GM18907 (cell line): ENCODE data around the gene ANO9.
A peak's percentile ranks its signal among the peaks of the same experiment; 100 is the strongest.
"Not testable (repeated sequence)": the region's sequence is repeated elsewhere in the genome, so short reads cannot be mapped to it uniquely, and the experiment has no call there.

Source experiments
- ATAC-seq: cut with Tn5 transposase; IDR thresholded peaks from one replicate; pipeline ENCODE4 v1.9.1; 2021; ENCODE audit warnings: mild to moderate bottlenecking, moderate library complexity; ENCODE audit not compliant: unreplicated experiment

Gene ANO9

DNA sequence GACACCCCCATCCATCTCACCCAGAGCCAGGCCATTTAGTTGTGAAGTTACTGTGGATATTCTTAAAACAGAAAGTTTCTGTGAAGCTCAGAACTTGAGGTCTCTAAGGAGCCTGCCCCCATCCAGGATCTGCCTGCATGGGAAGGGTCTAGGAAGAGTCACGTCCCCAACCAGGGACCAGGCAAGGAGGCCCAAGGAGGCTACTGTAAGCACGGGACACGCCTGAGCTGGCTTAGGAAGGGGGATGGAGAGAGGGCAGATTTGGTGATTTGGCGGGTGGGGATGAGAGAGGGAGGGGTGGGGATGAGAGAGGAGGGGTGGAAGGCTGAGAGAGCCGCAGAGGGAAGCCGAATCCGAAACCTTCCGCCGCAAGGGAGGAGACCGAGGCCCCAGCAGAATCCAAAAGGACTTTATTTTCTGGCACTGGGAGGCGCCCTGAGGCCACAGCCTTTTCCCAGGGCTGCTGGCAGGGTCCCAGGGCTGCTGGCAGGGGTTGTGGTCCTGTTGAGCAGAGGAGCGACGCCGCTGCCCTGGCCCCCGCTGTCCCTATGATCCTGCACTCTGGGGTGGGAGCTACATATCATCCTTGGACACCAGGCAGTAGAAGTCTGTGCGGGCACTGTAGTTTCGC lies 36.4 kb downstream of the ANO9 start:
- no peak for ATAC-seq

DNA sequence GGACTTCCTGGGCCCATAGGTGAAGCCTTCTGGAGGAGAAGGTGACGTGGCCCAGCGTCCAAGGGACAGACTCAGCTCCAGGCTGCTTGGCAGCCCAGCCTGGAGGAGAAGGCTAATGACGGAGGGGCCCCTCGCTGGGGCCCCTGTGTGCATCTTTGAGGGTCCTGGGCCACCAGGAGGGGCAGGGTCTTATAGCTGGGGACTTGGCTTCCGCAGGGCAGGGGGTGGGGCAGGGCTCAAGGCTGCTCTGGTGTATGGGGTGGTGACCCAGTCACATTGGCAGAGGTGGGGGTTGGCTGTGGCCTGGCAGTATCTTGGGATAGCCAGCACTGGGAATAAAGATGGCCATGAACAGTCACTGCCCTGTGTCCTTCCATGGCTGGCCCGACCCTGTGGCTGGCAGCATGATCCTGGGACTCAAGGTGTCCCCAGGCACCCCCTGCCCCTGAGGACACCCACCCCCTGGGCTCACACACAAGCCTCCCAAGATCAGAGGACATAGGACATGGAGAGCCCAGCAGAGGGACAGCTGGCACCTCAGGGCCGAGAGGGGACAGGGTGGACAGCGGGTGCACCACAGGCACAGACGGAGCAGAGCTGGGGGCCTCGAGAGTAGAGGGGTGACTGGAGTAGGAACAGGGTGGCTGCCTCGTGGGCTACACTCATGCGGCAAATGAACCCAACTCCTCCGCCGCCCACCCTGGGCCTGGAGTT lies 37.1 kb downstream of the ANO9 start:
- ATAC-seq, result no peak

- ATAC-seq, result no peak
Measured at GRCh38 chr11:403761-404431, 37.9 kb downstream of the ANO9 start.

GRCh38 chr11:403021-403760 lies 38.6 kb downstream of the ANO9 start:
- no peak for ATAC-seq

DNA sequence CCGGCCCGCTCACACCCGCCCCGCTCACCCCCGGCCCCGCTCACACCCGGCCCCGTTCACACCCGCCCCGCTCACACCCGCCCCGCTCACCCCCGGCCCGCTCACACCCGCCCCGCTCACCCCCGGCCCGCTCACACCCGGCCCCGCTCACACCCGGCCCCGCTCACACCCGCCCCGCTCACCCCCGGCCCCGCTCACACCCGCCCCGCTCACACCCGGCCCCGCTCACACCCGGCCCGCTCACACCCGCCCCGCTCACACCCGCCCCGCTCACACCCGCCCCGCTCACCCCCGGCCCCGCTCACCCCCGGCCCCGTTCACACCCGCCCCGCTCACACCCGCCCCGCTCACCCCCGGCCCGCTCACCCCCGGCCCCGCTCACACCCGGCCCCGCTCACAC lies 40.6 kb downstream of the ANO9 start:
- ATAC-seq, result not testable (repeated sequence)

GRCh38 chr11:400241-400689 lies 41.5 kb downstream of the ANO9 start:
- no peak for ATAC-seq

- no peak for ATAC-seq
Measured at GRCh38 chr11:399731-400211, 42.0 kb downstream of the ANO9 start.

- ATAC-seq, result no peak
Measured at GRCh38 chr11:398826-399225, 43.0 kb downstream of the ANO9 start.

DNA sequence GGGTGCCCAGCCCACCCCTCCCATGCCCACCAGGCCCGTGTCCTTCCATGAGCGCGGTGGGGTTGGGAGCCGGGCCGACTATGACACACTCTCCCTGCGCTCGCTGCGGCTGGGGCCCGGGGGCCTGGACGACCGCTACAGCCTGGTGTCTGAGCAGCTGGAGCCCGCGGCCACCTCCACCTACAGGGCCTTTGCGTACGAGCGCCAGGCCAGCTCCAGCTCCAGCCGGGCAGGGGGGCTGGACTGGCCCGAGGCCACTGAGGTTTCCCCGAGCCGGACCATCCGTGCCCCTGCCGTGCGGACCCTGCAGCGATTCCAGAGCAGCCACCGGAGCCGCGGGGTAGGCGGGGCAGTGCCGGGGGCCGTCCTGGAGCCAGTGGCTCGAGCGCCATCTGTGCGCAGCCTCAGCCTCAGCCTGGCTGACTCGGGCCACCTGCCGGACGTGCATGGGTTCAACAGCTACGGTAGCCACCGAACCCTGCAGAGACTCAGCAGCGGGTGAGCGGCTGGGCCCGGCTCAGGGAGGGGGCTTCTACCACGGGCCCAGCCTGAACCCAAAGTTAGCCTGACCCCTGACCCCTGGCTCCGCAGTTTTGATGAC lies 44.8 kb downstream of the ANO9 start:
- peak; percentile 74 for ATAC-seq

DNA sequence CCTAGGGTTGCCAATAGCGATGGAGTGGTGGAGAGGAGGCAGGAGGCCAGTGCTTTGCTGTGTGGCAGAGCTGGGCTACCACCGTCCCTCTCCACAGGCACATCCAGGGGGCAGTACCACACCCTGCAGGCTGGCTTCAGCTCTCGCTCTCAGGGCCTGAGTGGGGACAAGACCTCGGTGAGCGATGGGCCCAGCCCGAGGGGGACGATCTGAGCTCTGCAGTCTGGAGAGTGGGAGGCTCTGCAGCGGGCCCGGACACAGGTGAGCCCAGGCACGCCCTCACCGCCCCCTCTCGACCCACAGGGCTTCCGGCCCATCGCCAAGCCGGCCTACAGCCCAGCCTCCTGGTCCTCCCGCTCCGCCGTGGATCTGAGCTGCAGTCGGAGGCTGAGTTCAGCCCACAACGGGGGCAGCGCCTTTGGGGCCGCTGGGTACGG lies 45.3 kb downstream of the ANO9 start:
- peak; percentile 27 for ATAC-seq

DNA sequence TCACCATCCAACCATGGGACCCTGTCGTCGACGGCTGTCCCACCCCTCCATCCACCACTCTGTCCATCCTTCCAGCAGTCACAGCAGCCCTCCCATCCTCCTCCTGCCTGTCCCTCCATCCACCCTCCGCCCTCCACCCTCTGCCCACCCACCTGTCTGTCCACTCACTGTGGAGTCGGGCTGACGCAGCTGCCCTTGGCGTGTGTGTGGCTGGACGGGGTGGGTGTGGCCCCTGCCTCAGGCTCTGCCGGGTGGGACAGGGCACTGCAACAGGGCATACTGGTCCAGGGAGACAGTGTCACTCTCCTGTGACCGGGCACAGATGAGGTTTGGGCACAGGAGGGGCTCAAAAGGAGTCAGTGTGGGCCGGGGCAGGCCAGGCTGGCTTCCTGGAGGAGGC lies 45.9 kb downstream of the ANO9 start:
- no peak for ATAC-seq

DNA sequence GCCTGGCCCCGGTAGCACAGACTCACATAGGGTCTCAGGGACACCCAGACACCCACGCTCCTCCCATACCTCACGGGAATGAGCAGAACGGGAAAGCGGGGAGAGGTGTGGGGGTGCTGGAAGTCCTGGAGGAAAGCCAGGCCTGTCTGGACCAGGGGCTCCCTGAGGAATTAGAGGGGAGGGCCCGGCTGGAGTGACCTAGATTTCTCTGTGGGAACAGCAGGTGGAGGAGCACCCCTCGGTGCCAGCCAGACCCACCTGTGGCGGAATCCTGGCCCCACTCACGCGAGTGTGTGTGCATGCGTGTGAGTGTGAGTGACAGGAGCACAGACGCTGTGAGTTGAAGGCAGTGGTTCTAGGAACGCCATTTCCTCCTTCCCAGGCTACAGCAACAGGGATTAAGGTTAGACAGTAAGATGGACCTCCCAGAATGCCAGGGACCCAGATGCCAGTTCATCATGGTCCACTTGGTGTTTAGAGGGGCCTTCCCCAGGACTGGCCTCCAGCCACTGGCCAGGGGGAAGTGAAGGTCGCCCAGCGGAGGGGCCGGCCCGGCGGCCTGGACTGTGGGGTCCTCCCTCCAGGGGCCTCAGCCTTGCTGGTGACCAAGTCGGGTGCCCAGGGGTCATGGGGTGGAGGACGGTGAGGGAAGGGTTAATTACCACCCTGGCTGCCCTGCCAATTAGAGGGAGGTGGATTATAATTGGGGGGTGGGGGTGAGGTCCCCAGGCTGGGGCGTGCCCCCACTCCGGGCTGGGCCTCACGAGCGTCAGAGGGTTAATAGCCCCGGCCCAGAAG lies 46.8 kb downstream of the ANO9 start:
- ATAC-seq, result no peak

GRCh38 chr11:394034-394857 lies 47.6 kb downstream of the ANO9 start, which contains the start of gene PKP3:
Gene PKP3, plus strand, starts transcription at chr11:394209. Its CDS starts 84 bp downstream, at chr11:394293.
- no peak for ATAC-seq

GRCh38 chr11:393219-394033 lies 48.4 kb downstream of the ANO9 start:
- ATAC-seq, result no peak

DNA sequence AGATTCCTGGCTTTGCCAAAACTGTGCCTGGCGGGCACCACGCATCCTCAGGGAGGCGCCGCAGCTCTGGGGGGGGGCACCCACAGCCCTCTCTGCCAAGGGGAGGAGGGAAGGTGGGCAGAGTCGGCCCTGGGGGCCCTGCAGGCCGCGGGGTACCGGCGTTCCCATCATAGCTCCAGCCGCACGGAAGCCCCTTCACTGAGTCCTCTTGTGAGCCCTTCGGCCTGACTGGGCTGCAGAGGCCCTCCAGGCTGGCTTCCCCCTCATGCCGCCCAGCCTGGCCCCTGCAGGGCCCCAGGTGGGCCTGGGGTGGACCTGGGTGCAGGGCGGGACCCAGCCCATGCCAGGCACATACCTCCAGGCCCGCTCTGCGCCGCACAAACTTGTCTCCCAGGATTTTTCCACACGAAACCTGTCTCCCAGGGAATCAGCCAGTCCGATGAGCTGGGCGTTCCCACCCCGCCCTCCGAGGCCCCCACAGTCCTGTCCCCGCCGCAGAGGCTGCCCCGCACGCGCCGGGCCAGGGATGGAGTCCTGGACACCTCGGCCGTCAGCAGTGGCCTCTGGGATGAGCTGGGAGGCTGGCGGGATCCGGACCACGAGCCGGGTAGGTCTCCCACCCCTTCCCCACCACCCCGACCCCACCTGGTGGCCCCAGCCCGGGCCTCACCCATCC lies 49.6 kb downstream of the ANO9 start:
- no peak for ATAC-seq

- no peak for ATAC-seq
Measured at GRCh38 chr11:391117-392017, 50.4 kb downstream of the ANO9 start.

DNA sequence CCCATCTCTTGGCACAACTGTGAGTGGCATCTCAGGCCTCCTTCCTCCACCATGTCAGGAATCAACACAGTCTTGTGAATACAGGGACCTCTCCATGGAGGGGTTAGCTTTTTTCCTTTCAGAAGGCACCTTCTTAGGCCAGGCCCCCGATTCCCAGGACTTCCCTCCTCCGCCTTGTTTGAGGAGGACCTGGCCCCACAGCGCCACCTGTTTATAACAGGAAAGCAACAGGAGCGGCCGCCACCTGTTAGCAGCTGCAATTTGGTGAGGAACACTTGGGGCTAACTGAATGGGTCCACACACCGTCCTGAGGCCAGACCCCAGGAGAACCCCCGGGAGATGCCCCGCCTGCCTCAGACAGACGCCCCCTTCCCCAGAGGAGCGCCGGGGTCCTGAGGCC lies 51.6 kb downstream of the ANO9 start:
- ATAC-seq, result no peak
